Activated CD4-positive, alpha-beta T cell treated with anti-CD3 and anti-CD28 coated beads, Interleukin-2, amount 10 ng/mL, durations not matched to agents 24 days and 14 days (primary cell): ENCODE measurements around the gene NTM. TPM values are rescaled to one million over a fixed set of nuclear protein-coding genes. Genes with fewer than 3 reads are reported as not detected.

Source experiments
- DNase-seq: peaks from one replicate; pipeline ENCODE4 v3.0.0; 2022
- H3K27ac Mint-ChIP-seq: one replicate; pipeline ENCODE4 v1.8.0; 2022; ENCODE audit warnings: mild to moderate bottlenecking, mixed read lengths
- H3K27me3 Mint-ChIP-seq: one replicate; pipeline ENCODE4 v1.8.0; 2022; ENCODE audit warnings: mixed read lengths
- H3K36me3 Mint-ChIP-seq: one replicate; pipeline ENCODE4 v1.8.0; 2022; ENCODE audit warnings: low read depth, mild to moderate bottlenecking, mixed read lengths
- H3K4me1 Mint-ChIP-seq: one replicate; pipeline ENCODE4 v1.8.0; 2021; ENCODE audit warnings: mixed read lengths
- H3K4me3 Mint-ChIP-seq: one replicate; pipeline ENCODE4 v1.8.0; 2022; ENCODE audit warnings: mild to moderate bottlenecking, moderate library complexity, mixed read lengths
- H3K9me3 Mint-ChIP-seq: one replicate; pipeline ENCODE4 v1.8.0; 2021; ENCODE audit warnings: mixed read lengths
- intact Hi-C: fragments of 100-400 bp; cut with micrococcal nuclease; formaldehyde crosslinking; loops from one replicate; pipeline ENCODE4 v1.15.1; 2023
- total RNA-seq: library from RNA; stranded (reverse); gene quantifications from 2 replicates; pipeline ENCODE4 v1.2.3, GENCODE V29; 2022

Gene NTM
- total RNA-seq, 1 donor from 2014 or later, result not detected

DNA sequence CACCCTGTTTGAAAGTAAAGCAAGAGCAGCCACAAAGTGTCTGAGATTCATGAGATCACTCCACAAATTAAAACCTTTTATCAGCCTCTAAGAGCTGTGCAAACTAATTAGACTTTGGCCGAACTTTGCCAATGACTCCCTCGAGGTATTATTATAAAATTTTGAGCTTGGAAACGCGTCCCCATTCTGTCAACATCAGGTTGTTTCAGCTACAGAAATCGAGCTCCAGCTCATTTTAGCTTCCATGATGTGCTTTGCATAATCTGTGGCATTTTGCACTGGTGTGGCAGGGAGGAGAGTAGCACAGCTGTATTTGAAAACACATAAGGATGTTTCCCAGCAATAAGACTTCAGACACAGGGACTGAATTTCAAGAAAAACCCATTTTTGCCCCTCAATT lies 872.2 kb downstream of the NTM start:
- H3K9me3 Mint-ChIP-seq, result no peaks in the 10 kb centered on the region
- intact Hi-C loops, result no loop called here
- no peaks in the 10 kb centered on the region for H3K27me3 Mint-ChIP-seq
- no peaks in the 10 kb centered on the region for H3K36me3 Mint-ChIP-seq
- no peak overlapping the region for H3K4me3 Mint-ChIP-seq
- H3K27ac Mint-ChIP-seq, result no peak overlapping the region
- H3K4me1 Mint-ChIP-seq, result no peaks in the 10 kb centered on the region
- DNase-seq, result no peak

DNA sequence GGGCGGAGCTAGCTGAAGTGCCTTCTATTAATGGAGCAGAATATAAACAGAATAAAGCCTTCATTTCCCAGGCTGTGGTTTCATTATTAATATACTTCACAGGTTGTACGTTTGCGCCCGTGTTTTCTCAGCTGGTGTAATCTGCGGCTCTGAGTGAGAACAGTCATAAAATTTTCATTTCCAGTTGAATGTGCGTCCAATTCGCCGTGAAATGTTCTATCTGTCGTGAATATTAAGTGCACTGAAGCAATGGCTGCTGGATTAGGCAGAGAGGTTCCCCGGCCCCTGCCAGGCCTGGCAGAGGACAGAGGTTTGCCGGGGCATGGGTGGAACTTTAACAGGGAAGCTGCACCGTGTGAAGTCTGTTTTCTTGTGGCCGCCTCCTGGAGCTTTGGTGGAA lies 874.4 kb downstream of the NTM start:
- Mint-ChIP-seq H3K4me3 (no peak overlapping the region), H3K27me3 (no peaks in the 10 kb centered on the region), H3K4me1 (no peaks in the 10 kb centered on the region), H3K27ac (no peak overlapping the region), H3K36me3 (no peaks in the 10 kb centered on the region), H3K9me3 (no peaks in the 10 kb centered on the region)
- intact Hi-C loops, result no loop called here
- no peak for DNase-seq

DNA sequence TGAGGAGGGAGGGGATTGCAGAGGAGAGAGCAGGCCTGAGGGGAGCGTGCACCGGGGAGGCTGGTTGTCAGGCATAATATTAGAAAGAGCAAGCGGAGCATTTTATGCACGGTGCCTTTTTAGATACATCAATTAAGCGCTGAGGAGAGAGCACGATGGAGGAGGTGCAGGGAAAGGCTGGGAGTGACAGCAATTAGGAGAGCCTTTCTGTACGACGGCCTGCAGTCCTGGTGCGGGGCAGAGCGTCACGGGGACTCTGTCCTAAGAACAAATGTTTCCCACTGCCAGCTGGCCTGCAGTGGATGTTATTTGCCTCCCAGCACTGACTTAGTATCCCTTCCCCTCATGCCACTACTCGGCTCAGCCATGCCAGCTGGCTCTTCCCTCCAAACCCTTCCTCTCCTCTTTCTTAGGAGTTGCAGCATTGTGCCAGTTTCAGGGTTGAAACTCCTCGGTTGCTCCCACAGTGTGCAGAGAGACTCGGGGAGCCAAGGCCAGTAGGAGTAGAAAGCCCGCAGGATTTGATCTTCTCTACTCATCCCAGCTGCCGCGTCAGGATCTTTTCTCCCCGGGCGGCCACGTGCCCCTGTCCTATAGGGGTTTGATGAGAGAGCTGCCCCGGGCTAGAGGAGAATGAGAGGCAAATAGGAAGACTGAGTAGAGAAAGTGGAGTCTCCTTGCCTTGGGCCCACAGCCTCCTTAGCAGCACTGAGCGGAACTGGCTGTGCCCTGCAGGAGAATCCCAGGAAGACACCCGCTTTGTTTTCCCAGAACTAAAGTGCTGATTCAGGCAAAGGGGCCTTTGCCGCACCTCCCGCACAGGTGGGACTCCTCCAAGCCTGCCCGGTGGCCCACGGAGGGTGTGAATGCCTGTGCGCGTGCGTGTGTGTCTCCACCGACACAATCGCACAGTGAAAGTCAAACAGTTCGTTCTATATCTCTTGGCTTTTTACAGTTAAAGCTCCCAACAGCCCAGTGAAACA lies 875.3 kb downstream of the NTM start:
- no peaks in the 10 kb centered on the region for H3K27me3 Mint-ChIP-seq
- H3K9me3 Mint-ChIP-seq, result no peaks in the 10 kb centered on the region
- H3K27ac Mint-ChIP-seq, result no peak overlapping the region
- no peak overlapping the region for H3K4me3 Mint-ChIP-seq
- DNase-seq, result no peak
- H3K36me3 Mint-ChIP-seq, result no peaks in the 10 kb centered on the region
- no peaks in the 10 kb centered on the region for H3K4me1 Mint-ChIP-seq
- intact Hi-C loops, result no loop called here

DNA sequence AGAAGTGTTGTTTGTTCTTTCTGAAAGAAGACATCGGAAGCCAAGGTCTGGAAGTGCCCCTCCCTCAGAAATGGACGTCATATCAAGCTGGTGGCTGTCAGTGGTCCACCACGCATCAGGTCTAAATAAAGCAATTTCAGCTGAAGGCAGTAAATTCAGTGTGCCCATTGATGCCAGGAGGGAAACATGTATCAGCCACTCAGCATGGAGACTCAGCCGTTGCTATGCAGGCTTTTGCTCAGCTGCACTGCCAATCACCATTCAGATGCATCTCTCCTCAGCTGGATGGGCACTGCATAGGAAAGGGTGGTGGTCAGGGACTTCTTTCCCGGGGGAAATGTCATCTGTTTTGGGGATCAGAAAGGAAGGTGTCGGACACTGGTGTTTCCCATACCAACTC lies 878.2 kb downstream of the NTM start:
- H3K9me3 Mint-ChIP-seq, result no peaks in the 10 kb centered on the region
- intact Hi-C loops, result no loop called here
- no peaks in the 10 kb centered on the region for H3K4me1 Mint-ChIP-seq
- no peak overlapping the region for H3K4me3 Mint-ChIP-seq
- DNase-seq, result no peak
- no peaks in the 10 kb centered on the region for H3K27me3 Mint-ChIP-seq
- H3K27ac Mint-ChIP-seq, result no peak overlapping the region
- no peaks in the 10 kb centered on the region for H3K36me3 Mint-ChIP-seq

DNA sequence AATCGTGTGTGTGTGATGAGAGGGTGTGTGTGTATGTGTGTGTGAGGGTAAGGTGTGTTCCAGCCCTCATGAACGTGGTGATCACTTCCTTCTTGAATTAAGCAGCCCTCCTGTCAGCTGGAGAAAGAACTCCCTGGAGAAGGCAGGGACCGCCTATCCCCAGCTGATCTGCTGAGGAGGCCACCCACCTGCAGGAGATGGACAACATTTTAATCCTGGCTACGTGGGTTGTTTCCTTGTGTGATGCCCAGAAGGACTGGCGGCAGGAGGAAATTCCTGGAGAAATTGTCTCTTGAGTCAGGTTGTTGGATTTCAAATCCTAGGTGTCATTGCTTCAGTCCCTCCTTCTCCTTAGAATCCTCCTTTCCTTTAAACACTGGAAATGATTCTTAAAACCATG lies 878.8 kb downstream of the NTM start:
- DNase-seq, result no peak
- H3K4me3 Mint-ChIP-seq, result no peak overlapping the region

DNA sequence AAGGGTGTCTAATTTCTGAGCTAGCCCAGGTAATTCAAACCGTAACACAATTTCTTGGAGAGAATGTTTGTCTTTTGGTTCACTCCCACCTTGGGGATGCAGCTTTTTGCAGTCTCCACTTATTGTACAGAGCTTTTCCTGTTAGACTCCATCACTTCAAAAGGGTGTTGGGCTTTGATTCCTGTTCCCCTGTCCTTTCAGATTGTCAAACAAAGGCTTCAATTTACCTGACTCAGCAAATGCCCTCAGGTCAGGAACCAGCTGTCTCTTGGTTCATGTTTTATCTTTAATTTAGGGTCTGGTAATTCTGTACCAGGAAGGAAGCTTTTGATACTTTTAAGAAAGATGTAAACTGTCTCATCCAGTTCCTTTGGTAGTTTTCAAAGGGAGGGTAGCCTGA lies 880.6 kb downstream of the NTM start:
- H3K4me1 Mint-ChIP-seq, result no peaks in the 10 kb centered on the region
- no peaks in the 10 kb centered on the region for H3K27me3 Mint-ChIP-seq
- DNase-seq, result no peak
- intact Hi-C loops, result no loop called here
- no peaks in the 10 kb centered on the region for H3K9me3 Mint-ChIP-seq
- H3K36me3 Mint-ChIP-seq, result no peaks in the 10 kb centered on the region
- H3K27ac Mint-ChIP-seq, result no peak overlapping the region
- H3K4me3 Mint-ChIP-seq, result no peak overlapping the region

More for the DNA sequence above, 878.8 kb downstream of the NTM start:
- H3K36me3 Mint-ChIP-seq, result no peaks in the 10 kb centered on the region
- H3K27me3 Mint-ChIP-seq, result no peaks in the 10 kb centered on the region
- no peak overlapping the region for H3K27ac Mint-ChIP-seq
- H3K4me1 Mint-ChIP-seq, result no peaks in the 10 kb centered on the region
- intact Hi-C loops, result no loop called here
- H3K9me3 Mint-ChIP-seq, result no peaks in the 10 kb centered on the region

DNA sequence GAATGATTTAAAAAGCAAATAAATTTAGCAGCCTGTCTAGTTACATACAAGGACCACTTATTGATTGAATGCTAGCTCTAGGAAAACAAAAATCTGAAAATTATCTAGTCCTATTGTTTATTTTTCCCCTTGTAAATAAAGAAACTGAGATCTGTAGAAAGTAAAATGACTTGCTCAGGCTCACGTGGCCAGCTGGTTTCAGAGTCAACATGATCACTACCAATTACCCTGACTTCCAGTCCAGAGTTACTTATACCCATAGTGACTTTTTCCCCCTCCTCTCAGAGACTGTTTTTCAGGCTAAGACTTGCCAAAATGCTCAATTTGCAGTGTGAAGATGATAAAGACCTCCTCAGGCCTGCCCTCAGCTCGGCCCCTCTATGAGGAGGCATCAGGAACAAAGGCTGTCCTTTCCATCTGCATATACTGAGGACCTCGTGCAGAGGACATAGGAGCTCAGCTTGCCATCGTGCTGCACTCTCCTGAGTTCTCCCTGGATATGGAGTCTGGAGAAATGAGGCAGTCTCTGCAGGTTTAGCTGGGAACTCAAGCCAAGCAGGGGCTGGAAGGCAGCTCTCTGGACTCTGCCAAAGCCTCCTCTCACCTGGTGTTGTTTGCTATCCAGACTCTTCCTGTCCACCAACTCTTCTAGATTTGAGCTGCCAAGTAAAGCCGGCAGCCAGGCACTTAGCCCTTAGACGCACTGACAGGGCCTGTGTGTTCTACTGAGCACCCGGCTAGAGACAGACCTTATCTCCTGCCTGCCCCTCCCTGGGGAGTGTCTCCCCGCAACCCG lies 883.3 kb downstream of the NTM start:
- Mint-ChIP-seq H3K4me3 (no peak overlapping the region), H3K27me3 (no peaks in the 10 kb centered on the region), H3K4me1 (no peaks in the 10 kb centered on the region), H3K27ac (no peak overlapping the region), H3K9me3 (no peaks in the 10 kb centered on the region), H3K36me3 (no peaks in the 10 kb centered on the region)
- intact Hi-C loops, result no loop called here
- DNase-seq, result no peak

DNA sequence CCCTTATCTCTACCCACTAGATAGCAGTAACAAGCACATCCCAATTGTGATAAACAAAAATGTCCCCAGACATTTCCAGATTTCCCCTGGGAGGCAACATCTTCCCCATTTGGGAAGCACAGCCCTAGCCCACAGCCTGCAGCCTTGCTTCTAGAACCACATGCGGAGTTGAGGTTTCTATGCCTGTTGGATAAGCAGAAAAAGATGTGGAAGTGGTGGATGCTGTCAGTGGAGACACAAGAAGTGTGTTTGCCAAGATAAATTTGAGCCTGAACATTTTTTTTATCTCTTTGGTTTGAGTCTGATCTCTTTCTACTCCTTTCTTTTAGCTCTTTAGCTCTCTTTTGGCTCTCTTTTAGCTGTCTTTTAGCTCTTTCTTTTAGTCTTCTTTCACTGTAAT lies 884.5 kb downstream of the NTM start:
- no peaks in the 10 kb centered on the region for H3K4me1 Mint-ChIP-seq
- no peaks in the 10 kb centered on the region for H3K9me3 Mint-ChIP-seq
- intact Hi-C loops, result no loop called here
- H3K27ac Mint-ChIP-seq, result no peak overlapping the region
- no peak overlapping the region for H3K4me3 Mint-ChIP-seq
- DNase-seq, result no peak
- H3K27me3 Mint-ChIP-seq, result no peaks in the 10 kb centered on the region
- no peaks in the 10 kb centered on the region for H3K36me3 Mint-ChIP-seq

DNA sequence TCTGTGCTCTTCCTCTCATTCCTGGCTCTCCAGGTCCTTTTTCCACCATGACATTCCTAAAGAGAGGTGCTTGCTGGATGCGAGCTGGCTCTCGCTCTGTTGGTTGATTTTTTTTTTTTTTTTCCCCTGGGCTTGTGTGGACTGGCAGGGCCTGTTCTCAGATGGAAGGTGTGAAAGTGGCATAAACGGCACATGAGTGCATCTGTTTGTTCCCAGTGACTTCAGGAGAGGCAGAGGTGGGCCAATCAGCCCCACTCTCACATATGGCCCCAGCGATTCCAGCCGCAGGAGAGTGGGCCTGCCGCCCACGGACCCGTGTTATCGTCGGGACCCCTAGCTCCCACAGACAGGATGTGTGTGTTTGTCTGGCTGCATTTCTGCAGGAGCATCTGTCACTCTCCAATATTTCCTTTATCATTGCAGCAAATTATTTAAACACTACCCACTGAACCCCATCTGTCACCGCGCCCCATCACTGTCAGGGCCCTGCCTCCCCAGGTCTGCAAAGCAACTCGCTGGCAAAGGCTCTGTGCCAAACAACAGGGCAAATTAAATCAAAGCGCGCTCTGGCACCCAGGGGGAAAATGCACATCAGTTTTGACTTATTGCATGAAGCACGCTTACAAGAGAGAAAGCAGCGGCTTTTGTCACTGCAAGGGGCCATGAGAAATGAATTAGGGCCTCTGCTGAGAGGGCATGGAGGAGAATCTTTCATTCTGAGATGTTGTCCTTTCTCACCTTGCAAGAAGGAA lies 886.3 kb downstream of the NTM start:
- no peaks in the 10 kb centered on the region for H3K9me3 Mint-ChIP-seq
- H3K4me1 Mint-ChIP-seq, result no peaks in the 10 kb centered on the region
- H3K4me3 Mint-ChIP-seq, result no peak overlapping the region
- intact Hi-C loops, result no loop called here
- DNase-seq, result no peak
- H3K27me3 Mint-ChIP-seq, result no peaks in the 10 kb centered on the region
- no peaks in the 10 kb centered on the region for H3K36me3 Mint-ChIP-seq
- H3K27ac Mint-ChIP-seq, result no peak overlapping the region

DNA sequence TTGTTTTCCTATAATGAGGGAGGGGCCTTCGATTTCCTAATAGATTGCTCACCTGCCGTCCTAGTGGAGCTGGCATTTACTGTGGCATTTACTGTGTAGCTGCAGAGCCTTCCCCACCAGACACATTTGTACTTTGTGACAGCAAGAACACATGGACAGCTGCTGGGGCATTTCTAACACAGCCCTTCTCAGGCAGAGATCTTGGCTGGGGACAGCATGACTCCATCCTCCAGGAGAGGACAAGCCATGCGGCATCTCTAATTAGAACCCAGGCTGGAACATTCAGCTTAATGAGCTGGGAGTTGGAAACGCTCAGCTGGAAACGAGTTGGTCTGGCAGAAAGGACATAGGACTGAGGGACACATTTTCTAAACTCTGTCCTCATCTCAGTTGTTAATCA lies 887.5 kb downstream of the NTM start:
- no peak for DNase-seq
- intact Hi-C loops, result no loop called here
- no peaks in the 10 kb centered on the region for H3K4me1 Mint-ChIP-seq
- H3K27ac Mint-ChIP-seq, result no peak overlapping the region
- no peaks in the 10 kb centered on the region for H3K9me3 Mint-ChIP-seq
- no peaks in the 10 kb centered on the region for H3K36me3 Mint-ChIP-seq
- no peak overlapping the region for H3K4me3 Mint-ChIP-seq
- H3K27me3 Mint-ChIP-seq, result no peaks in the 10 kb centered on the region

DNA sequence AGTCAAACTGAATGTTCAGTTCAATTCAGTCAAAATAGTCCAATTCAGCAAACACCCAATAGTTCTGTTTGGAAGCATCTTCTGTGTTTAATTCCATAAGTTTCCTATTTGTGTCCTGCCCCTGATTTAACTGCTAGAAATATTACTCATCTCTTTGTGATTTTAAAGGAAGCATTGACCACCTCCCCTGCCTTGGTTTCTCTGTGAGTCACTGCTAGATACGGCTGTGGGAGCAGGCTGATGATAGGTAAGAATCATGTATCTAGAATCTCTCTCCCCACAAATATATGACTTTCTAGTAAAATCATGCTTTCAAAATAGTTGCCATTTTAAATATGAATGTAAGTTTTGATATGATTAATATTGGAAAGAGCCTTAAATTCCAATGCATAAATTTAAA lies 888.5 kb downstream of the NTM start:
- no peak for DNase-seq
- H3K4me3 Mint-ChIP-seq, result no peak overlapping the region
- H3K27ac Mint-ChIP-seq, result no peak overlapping the region
- H3K4me1 Mint-ChIP-seq, result no peaks in the 10 kb centered on the region
- H3K36me3 Mint-ChIP-seq, result no peaks in the 10 kb centered on the region
- H3K27me3 Mint-ChIP-seq, result no peaks in the 10 kb centered on the region
- intact Hi-C loops, result no loop called here
- no peaks in the 10 kb centered on the region for H3K9me3 Mint-ChIP-seq

DNA sequence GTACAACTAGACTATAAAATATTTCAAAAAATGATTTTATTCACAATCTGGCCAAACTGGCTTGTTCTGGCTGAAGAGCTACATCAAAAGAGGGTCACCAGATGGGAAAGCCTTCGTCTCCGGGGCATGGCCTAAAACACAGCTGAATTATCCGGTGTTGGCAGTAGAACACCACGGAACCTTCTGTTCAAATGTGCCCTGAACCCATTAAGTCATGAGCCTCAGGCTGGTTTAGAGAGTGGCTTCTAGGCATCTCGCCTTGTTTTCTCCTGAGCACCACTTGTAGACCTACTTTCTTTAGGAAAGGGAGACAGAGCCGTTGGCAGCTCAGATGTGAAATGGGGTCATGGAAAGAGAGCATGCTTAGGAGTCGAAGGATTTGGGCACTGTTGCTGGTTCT lies 890.2 kb downstream of the NTM start:
- intact Hi-C loops, result no loop called here
- Mint-ChIP-seq H3K36me3 (no peaks in the 10 kb centered on the region), H3K27me3 (no peaks in the 10 kb centered on the region), H3K27ac (no peak overlapping the region), H3K9me3 (no peaks in the 10 kb centered on the region), H3K4me1 (no peaks in the 10 kb centered on the region), H3K4me3 (no peak overlapping the region)
- no peak for DNase-seq

DNA sequence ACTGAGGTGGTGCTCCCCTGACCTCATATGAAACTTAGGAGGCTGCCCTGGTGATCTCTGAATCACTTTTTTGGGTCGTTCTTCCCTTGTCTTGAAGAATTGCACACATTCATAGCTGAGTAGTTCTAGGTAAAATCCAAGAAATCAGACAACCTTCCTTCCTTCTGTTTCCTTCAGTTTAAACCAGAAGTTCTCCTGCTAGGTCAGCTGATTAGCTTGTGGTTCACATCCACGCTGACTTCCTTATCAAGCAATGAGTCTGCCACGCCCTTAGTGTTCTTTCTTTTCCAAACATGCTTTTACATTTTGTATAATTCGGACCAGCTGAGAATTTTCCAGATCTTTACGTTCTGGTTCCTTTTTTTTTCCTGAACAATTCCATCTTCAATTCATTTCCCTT lies 892.8 kb downstream of the NTM start:
- DNase-seq, result no peak
- Mint-ChIP-seq H3K4me3 (no peak overlapping the region), H3K9me3 (no peaks in the 10 kb centered on the region), H3K4me1 (no peaks in the 10 kb centered on the region), H3K27me3 (no peaks in the 10 kb centered on the region), H3K36me3 (no peaks in the 10 kb centered on the region), H3K27ac (no peak overlapping the region)
- intact Hi-C loops, result no loop called here

DNA sequence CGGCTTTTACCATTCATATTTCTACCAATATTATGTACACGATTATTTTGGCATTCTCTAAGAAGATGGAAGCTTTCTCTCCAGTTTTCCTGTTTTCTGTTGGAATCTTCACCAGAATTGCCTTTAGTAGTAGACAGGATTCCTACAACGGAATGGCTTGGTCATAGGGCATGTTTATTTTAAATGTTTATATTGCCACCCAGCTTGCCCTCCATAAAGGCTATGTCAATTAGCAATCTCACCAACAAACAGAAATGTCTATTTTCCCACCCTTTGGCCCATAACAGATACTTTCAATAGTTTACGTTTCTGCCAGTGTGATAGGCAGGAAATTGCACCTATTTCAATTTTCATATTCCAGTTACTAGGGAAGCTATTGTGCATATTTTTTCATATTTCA lies 893.5 kb downstream of the NTM start:
- Mint-ChIP-seq H3K9me3 (no peaks in the 10 kb centered on the region), H3K4me1 (no peaks in the 10 kb centered on the region), H3K36me3 (no peaks in the 10 kb centered on the region), H3K27me3 (no peaks in the 10 kb centered on the region), H3K4me3 (no peak overlapping the region), H3K27ac (no peak overlapping the region)
- no peak for DNase-seq
- intact Hi-C loops, result no loop called here
